Renal pelvis (tissue), 4 donors: Measurements from ENCODE around the gene TNPO2. TPM values are rescaled to one million over a fixed set of nuclear protein-coding genes. Genes with fewer than 3 reads are reported as not detected.

ENCODE experiments used
- DNase-seq: peaks from one replicate; pipeline ENCODE4 v3.0.0-alpha.2; 2013
- polyA plus RNA-seq, 3 donors: library from polyadenylated mRNA; unstranded; fragments of 120-200 nt; gene quantifications; one replicate each; pipeline ENCODE4 v1.2.1, GENCODE V29; 2013; ENCODE audit not compliant: insufficient read length in 3 of 3

TNPO2 gene
- polyA plus RNA-seq, 3 donors: 73.6 to 96.4 (median 81.7) TPM

GRCh38 chr19:12652219-12652618 is 71.5 kb downstream of the TNPO2 start:
- no peak for DNase-seq

- DNase-seq: no peak
Observed at GRCh38 chr19:12649941-12650340, 73.8 kb downstream of the TNPO2 start.

Other genes starting within 250 kb of the TNPO2 start
- gene ZNF709, start 239.1 kb downstream of the TNPO2 start, polyA plus RNA-seq: 10 to 100 TPM in 1 of 3 donors, 1 to 10 TPM in 2; 6.1 to 13.9 (median 7.5) TPM
- 10 to 100 TPM; 12.0 to 13.6 (median 12.7) TPM for gene ZNF564, start 172.4 kb downstream of the TNPO2 start, polyA plus RNA-seq
- gene ZNF490, start 113.1 kb downstream of the TNPO2 start, polyA plus RNA-seq: 1 to 10 TPM; 4.2 to 5.8 (median 5.6) TPM
- 10 to 100 TPM; 14.8 to 26.2 (median 22.0) TPM for gene ZNF791, start 113.0 kb downstream of the TNPO2 start, polyA plus RNA-seq
- 10 to 100 TPM; 31.3 to 41.3 (median 37.8) TPM for gene MAN2B1, start 57.2 kb downstream of the TNPO2 start, polyA plus RNA-seq
- gene WDR83, start 57.1 kb downstream of the TNPO2 start, polyA plus RNA-seq: 10 to 100 TPM; 19.7 to 27.9 (median 27.8) TPM
- gene DHPS, start 42.1 kb downstream of the TNPO2 start, polyA plus RNA-seq: 10 to 100 TPM; 83.0 to 91.7 (median 87.7) TPM
- gene GNG14, start 35.9 kb downstream of the TNPO2 start, polyA plus RNA-seq: under 1 TPM in 2 of 3 donors, not detected in 1; 0.28 to 0.68 TPM
- gene FBXW9, start 27.3 kb downstream of the TNPO2 start, polyA plus RNA-seq: 10 to 100 TPM; 16.6 to 18.9 (median 18.3) TPM
- gene TRIR, start 10.8 kb upstream of the TNPO2 start, polyA plus RNA-seq: 100 to 1,000 TPM; 172 to 217 (median 201) TPM
- 10 to 100 TPM; 86.8 to 98.0 (median 91.7) TPM for gene GET3, start 13.6 kb upstream of the TNPO2 start, polyA plus RNA-seq
- under 1 TPM in 1 of 3 donors, not detected in 2; 0.15 TPM for gene BEST2, start 27.9 kb upstream of the TNPO2 start, polyA plus RNA-seq
- gene HOOK2, start 51.6 kb upstream of the TNPO2 start, polyA plus RNA-seq: 10 to 100 TPM; 48.8 to 89.5 (median 81.1) TPM
- 10 to 100 TPM; 19.6 to 28.7 (median 20.5) TPM for gene JUNB, start 67.6 kb upstream of the TNPO2 start, polyA plus RNA-seq
- gene PRDX2, start 77.9 kb upstream of the TNPO2 start, polyA plus RNA-seq: 100 to 1,000 TPM; 303 to 365 (median 345) TPM
- 1 to 10 TPM; 4.4 to 5.8 (median 5.8) TPM for gene THSD8, start 78.1 kb upstream of the TNPO2 start, polyA plus RNA-seq
- gene RNASEH2A, start 82.7 kb upstream of the TNPO2 start, polyA plus RNA-seq: 10 to 100 TPM; 28.8 to 48.4 (median 46.0) TPM
- not detected for gene RTBDN, start 110.6 kb upstream of the TNPO2 start, polyA plus RNA-seq
- gene MAST1, start 114.6 kb upstream of the TNPO2 start, polyA plus RNA-seq: 1 to 10 TPM; 1.1 to 1.4 (median 1.3) TPM
- 10 to 100 TPM in 1 of 3 donors, 1 to 10 TPM in 2; 8.1 to 11.1 (median 9.1) TPM for gene DNASE2, start 157.5 kb upstream of the TNPO2 start, polyA plus RNA-seq
- gene KLF1, start 163.3 kb upstream of the TNPO2 start, polyA plus RNA-seq: under 1 TPM; 0.20 to 0.46 (median 0.45) TPM
- gene GCDH, start 167.2 kb upstream of the TNPO2 start, polyA plus RNA-seq: 10 to 100 TPM; 33.9 to 42.9 (median 36.7) TPM
- 1 to 10 TPM; 2.4 to 6.2 (median 5.5) TPM for gene SYCE2, start 195.4 kb upstream of the TNPO2 start, polyA plus RNA-seq
- 10 to 100 TPM; 54.6 to 65.4 (median 62.1) TPM for gene FARSA, start 209.8 kb upstream of the TNPO2 start, polyA plus RNA-seq
- gene CALR, start 214.7 kb upstream of the TNPO2 start, polyA plus RNA-seq: 1,000 to 10,000 TPM in 1 of 3 donors, 100 to 1,000 TPM in 2; 860 to 1,005 (median 871) TPM
- gene RAD23A, start 221.9 kb upstream of the TNPO2 start, polyA plus RNA-seq: 10 to 100 TPM; 81.0 to 92.7 (median 89.6) TPM
- gene GADD45GIP1, start 233.3 kb upstream of the TNPO2 start, polyA plus RNA-seq: 10 to 100 TPM; 36.2 to 54.7 (median 42.6) TPM
- under 1 TPM; 0.06 to 0.22 (median 0.19) TPM for gene DAND5, start 245.6 kb upstream of the TNPO2 start, polyA plus RNA-seq